WTC11 (cell line): Measurements from ENCODE around the gene GANAB.
A peak's percentile ranks its signal among the peaks of the same experiment; 100 is the strongest.

Source experiments
- ATF1 ChIP-seq: sonication (generic); formaldehyde crosslinking; IDR thresholded peaks from 2 replicates; pipeline ENCODE4 v1.8.1; 2023; ENCODE audit warnings: mild to moderate bottlenecking, moderate library complexity, missing genetic modification reagents
- E2F1 ChIP-seq: sonication (generic); formaldehyde crosslinking; IDR thresholded peaks from 2 replicates; pipeline ENCODE4 v1.8.0; 2022; ENCODE audit warnings: mild to moderate bottlenecking, missing genetic modification reagents
- MAX ChIP-seq: sonication (generic); formaldehyde crosslinking; IDR thresholded peaks from 2 replicates; pipeline ENCODE4 v1.8.0; 2022; ENCODE audit warnings: mild to moderate bottlenecking, missing genetic modification reagents
- PREB ChIP-seq: sonication (generic); formaldehyde crosslinking; IDR thresholded peaks from 2 replicates; pipeline ENCODE4 v1.8.1; 2022; ENCODE audit warnings: mild to moderate bottlenecking, missing genetic modification reagents, moderate library complexity, borderline replicate concordance
- TF ChIP-seq, protein P1 (sequence below): fragments of 200-600 bp; IDR thresholded peaks from 2 replicates; pipeline ENCODE4 v1.8.0; 2022; ENCODE audit warnings: antibody characterized with exemption

DNA sequence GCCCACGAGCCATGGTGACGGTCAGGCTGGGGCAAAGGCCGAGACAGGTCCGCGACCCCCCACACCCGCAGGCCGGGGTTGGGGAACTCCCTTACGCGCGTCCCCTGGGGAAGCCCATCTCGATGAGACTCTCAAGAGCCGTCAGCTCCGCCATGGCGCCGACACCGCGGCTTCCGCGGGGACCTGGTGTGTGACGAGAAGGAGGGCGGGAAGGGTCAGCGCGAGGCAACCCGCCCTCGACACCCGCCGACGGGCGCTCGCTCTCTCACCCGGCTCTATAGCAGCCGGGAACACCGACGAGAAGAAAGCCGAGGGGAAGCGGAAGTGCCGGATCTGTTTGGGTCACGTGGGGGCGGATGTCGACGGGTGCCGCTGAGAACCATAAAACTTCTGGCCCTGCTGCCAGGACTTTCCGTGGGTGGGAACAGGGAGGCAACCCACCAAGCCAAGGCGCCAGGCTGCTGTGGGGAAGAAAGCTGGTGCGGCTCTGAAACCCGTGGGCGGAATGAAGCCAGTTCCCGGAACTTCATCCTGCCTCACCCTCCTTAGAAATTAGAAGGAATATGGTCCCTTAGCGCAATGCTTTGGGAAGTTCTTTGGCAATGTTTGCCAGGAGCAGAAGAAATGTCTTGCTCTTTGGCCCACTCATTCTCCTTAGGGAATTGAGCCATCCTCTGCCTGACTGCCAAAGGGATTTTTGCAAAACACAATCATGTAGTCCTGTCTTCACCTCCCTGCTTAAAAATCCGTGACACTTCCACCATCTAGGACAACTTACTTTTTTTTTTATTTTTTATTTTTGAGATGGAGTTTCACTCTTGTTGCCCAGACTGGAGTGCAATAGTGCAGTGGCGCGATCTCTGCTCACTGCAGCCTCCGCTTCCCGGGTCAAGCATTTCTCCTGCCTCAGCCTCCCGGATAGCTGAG is 32.6 kb upstream of the GANAB start, which contains the start of gene UBXN1:
- TF ChIP-seq, protein P1, sequence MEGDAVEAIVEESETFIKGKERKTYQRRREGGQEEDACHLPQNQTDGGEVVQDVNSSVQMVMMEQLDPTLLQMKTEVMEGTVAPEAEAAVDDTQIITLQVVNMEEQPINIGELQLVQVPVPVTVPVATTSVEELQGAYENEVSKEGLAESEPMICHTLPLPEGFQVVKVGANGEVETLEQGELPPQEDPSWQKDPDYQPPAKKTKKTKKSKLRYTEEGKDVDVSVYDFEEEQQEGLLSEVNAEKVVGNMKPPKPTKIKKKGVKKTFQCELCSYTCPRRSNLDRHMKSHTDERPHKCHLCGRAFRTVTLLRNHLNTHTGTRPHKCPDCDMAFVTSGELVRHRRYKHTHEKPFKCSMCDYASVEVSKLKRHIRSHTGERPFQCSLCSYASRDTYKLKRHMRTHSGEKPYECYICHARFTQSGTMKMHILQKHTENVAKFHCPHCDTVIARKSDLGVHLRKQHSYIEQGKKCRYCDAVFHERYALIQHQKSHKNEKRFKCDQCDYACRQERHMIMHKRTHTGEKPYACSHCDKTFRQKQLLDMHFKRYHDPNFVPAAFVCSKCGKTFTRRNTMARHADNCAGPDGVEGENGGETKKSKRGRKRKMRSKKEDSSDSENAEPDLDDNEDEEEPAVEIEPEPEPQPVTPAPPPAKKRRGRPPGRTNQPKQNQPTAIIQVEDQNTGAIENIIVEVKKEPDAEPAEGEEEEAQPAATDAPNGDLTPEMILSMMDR = no peak
- no peak for TF ChIP-seq PREB (CRISPR knock-in tag)
- 0 out of 2 replicates have a peak, but pooled peaks have one; percentile 38 for TF ChIP-seq ATF1 (CRISPR knock-in tag)
- TF ChIP-seq MAX (CRISPR knock-in tag) = peak; percentile 86
- no peak for TF ChIP-seq E2F1 (CRISPR knock-in tag)
